GM12892 (cell line): ENCODE data around the gene SCT.
A peak's percentile ranks its signal among the peaks of the same experiment; 100 is the strongest.
"Not testable (repeated sequence)": the region's sequence is repeated elsewhere in the genome, so short reads cannot be mapped to it uniquely, and the experiment has no call there.

Source experiments
- DNase-seq: peaks from one replicate; pipeline ENCODE4 v3.0.0; 2011; ENCODE audit not compliant: insufficient read length
- FAIRE-seq: peaks from 2 replicates; lab custom pipeline; 2011; peaks lifted over from hg19 to GRCh38; lab: Jason Lieb, UNC
- POLR2A ChIP-seq: IDR thresholded peaks from 2 replicates; pipeline ENCODE4 v1.6.1; 2011; ENCODE audit warnings: low read depth, low read length, control low read depth
- POLR2AphosphoS5 ChIP-seq: IDR thresholded peaks from 2 replicates; pipeline ENCODE4 v1.6.1; 2011; ENCODE audit warnings: low read depth, low read length, control low read depth
- TAF1 ChIP-seq: IDR thresholded peaks from 2 replicates; pipeline ENCODE4 v1.6.1; 2011; ENCODE audit warnings: low read depth, mild to moderate bottlenecking, control low read depth, low read length, borderline replicate concordance

Gene SCT

DNA sequence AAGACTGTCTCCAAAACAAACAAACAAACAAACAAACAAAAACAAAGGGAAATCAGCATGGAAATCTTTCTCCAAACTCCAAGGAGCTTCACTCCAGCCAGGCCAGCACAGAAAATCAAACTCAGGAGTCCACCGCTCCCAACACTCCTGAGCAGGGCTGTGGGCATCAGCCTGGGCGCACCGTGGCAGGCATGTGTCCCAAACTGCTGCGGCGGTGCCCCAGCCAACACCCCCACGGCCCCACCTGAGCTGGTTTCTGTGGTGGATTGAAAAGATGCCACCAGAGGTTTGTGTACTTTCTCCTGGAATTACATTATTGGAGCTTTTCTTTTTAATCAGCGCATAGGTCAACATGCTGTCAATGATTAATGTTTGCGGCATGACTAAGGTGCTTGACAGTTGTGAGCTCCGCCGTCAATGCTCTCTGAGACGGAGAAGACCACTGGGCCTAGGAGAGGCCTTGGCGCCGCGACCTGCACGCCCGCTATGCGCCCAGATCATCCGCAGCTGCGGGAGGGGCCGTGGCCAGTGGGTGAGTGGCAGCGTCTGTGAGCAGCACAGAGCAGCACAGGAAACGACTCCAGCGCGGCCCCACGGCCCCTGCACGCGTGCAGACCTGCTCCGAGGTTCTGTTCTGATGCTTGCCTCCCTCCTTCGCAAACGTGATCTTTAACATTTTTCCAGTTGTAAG, 28.2 kb upstream of the SCT start:
- FAIRE-seq, result no peak
- TF ChIP-seq TAF1 (no peak), POLR2AphosphoS5 (no peak), POLR2A (no peak)
- DNase-seq, result no peak

DNA sequence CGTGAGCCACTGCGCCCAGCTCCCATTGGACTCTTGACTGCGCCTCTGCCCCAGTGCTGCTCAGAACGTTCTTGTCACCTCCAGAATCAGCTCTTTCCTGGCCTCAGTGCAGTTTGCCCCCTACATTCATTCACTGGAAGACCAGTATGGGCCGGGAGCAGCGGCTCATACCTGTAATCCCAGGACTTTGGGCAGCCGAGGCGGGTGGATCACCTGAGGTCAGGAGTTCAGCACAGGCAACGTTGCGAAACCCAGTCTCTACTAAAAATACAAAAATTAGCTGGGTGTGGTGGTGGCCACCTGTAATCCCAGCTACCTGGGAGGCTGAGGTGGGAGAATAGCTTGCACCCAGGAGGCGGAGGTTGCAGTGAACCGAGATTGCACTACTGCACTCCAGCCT, 27.5 kb upstream of the SCT start:
- not testable (repeated sequence) for FAIRE-seq, DNase-seq

DNA sequence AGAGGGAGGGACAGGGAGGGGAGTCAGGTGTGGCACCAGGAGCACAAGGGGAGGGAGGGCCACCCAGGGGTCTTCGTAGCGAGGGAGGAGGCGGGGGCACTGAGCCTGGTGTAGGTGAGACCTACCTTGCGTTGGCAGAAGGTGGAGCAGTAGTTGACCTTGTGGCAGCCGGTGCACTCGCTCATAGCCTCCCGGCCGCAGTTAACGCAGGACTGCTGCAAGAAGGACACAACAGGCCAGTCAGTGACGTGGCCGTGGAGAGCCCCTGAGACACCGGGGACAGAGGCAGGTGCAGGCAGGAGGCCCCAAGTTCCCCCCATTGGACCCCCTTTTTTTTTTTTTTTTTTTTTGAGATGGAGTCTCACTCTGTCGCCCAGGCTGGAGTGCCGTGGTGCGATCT, 26.9 kb upstream of the SCT start:
- no peak for FAIRE-seq
- no peak for DNase-seq
- TF ChIP-seq TAF1 (no peak), POLR2A (no peak), POLR2AphosphoS5 (no peak)

DNA sequence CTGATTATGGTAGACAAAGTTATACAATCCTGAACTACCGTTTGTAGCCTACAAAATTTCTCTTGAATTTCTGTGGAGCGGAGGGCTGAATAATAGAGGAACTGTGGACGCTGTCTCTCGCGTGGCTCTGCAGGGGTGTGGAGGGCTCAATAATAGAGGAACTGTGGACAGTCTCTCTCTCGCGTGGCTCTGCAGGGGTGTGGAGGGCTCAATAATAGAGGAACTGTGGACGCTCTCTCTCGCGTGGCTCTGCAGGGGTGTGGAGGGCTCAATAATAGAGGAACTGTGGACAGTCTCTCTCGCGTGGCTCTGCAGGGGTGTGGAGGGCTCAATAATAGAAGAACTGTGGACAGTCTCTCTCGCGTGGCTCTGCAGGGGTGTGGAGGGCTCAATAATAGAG, 26.2 kb upstream of the SCT start:
- FAIRE-seq, DNase-seq: not testable (repeated sequence)

DNA sequence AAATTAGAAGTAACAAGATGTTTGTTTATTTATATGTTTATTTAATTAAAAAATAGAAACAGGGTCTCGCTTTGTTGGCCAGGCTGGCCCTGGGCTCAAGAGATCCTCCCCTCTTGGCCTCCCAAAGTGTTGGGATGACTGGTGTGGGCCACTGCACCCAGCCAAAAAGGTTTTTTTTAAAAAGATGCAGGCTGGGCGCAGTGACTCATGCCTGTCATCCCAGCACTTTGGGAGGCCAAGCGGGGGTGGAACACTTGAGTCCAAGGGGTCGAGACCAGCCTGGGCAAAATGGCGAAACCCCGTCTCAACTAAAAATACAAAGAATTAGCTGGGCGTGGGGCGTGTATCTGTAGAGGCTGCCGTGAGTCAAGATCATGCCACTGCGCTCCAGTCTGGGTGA, 23.5 kb upstream of the SCT start:
- TF ChIP-seq TAF1 (no peak), POLR2AphosphoS5 (no peak), POLR2A (no peak)
- DNase-seq (no peak), FAIRE-seq (no peak)

DNA sequence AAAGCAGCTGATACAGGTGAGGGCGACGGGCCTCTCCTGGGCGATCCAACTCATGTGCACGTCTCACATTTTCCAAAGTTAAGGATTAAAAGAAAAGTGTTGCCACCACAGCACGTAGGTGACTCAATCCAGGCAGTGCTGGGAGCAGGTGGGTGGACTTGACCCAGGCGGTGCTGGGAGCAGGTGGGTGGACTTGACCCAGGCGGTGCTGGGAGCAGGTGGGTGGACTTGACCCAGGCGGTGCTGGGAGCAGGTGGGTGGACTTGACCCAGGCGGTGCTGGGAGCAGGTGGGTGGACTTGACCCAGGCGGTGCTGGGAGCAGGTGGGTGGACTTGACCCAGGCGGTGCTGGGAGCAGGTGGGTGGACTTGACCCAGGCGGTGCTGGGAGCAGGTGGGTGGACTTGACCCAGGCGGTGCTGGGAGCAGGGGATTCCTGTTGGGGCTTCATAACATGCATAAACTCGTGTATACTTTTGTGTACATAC, 20.7 kb upstream of the SCT start:
- not testable (repeated sequence) for DNase-seq, FAIRE-seq

DNA sequence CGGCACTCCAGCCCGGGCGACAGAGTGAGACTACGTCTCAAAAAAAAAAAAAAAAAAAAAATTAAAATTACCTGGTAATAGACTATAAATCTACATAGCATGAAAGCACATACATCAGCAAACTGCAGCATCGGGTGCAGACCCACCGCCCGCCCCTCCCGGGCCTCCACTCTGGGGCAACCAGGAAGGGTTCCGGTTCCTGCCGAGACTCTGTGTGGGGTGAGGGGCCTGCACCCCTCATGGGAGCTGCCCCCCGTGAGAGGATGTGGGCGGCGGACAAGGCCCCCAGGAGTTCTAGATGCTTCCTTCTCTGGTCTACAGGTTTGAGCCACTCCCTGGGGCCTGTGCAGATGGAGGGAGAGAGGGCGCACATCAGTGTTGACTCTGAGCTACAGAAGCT, 19.2 kb upstream of the SCT start:
- FAIRE-seq, result no peak
- no peak for DNase-seq
- TF ChIP-seq POLR2AphosphoS5 (no peak), POLR2A (no peak), TAF1 (no peak)

DNA sequence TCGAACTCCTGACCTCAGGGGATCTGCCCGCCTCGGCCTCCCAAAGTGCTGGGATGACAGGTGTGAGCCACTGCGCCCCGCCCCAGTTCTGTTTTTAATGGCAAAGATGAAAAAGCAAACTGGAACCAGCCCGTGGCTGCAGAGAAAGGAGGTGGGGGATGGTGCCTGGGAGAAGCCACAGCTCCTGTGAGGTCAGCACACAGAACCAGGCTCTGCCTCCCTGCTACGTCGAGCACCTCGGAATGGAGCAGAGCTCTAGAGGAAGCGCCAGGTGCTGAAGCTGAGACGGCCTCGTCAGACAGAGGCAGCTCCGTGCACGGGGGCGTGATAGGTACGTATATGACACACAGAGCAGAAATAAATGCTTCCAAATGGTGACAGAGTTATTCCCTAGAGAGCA, 18.6 kb upstream of the SCT start:
- FAIRE-seq (peak; percentile 33), DNase-seq (no peak)
- TF ChIP-seq POLR2A (no peak), TAF1 (no peak), POLR2AphosphoS5 (no peak)

DNA sequence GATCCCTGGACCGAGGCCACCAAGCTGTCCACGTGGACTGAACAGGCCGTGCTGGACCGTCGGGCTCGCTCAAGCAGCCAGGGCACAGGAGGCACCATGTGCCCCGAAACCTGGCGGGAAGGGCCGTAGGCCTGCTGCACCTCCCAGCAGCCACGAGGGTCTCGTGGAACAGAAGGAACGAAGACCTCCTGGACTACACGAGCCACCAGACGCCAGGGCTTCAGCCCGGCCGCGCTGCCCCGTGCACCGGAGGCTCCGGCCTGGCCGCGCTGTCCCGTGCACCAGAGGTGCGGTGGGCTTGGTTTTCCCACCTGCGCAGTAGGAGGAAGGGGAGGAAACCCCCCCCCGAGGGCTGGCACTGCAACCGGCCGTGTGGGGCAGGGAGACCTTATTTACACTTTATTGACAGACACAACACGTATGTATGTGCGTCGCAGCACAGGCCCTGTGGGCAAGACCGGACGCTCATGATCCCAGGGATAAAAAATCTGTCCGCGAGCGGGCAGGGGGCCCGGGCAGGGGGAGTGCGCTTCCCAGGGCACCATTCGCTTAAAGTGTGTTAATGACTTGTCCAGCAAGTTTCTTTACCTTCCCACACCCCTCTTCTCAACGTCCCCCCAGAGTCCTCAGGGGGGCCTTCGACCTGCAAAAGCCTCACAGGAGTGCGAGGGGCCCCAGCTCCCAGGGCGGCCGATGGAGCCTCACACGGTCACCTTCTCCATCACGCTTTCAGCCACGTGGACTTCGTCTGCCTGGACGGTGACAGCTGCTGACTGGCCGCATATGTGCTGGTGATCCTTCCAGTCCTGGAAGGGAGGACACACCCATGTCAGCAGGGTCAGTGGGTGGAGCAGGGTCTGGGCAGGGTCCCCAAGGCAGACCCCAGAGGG, 17.1 kb upstream of the SCT start:
- FAIRE-seq, result no peak
- DNase-seq, result no peak
- no peak for TF ChIP-seq TAF1
- no peak for TF ChIP-seq POLR2A
- no peak for TF ChIP-seq POLR2AphosphoS5

DNA sequence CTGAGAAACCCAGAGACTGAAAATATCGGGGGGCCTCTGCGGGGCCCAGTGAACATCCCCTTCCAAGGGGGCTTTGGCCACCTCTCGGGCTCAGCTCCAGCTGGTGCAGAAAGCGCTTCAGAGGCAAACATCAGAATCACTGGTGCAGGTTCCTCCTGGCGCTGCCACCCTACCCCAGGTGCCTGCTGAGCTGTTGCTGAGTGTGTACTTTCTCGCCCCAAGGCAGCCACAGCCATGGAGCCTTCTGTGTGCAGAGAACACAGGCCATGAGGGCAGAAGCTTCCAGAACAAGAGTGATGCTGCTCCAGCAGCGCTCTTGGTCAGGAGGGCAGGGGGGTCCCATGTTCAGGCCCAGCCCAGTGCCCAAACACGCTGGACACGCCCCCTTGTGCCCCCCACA, 16.4 kb upstream of the SCT start:
- TF ChIP-seq POLR2AphosphoS5 (no peak), TAF1 (no peak), POLR2A (no peak)
- DNase-seq (no peak), FAIRE-seq (no peak)

DNA sequence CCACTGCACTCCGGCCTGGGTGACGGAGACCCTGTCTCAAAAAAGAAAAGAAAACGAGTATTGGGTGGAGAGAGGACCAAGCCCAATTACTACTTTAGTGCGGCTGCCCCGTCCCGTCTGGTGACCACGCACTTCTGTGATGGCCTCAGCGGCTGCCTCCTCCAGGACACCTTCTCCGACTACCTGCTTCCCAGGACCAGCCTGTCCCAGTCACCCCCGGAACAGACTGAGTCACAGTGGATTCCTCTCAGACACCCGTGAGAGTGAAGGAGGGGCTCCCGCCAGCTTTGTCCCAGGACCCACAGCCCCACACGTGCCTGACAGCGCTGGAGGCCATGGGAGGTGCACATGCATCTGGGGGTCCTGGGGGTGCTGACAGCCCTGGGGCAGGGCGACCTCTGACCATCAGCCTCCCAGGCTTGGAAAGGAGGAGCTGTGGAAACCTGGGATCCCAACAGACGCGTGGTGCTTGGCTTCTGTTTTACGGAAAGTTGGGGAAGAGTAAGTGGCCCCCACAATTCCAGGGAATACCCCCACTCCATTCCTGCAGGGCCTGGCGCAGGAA, 14.9 kb upstream of the SCT start:
- TF ChIP-seq POLR2A (no peak), TAF1 (no peak), POLR2AphosphoS5 (no peak)
- no peak for DNase-seq
- no peak for FAIRE-seq

DNA sequence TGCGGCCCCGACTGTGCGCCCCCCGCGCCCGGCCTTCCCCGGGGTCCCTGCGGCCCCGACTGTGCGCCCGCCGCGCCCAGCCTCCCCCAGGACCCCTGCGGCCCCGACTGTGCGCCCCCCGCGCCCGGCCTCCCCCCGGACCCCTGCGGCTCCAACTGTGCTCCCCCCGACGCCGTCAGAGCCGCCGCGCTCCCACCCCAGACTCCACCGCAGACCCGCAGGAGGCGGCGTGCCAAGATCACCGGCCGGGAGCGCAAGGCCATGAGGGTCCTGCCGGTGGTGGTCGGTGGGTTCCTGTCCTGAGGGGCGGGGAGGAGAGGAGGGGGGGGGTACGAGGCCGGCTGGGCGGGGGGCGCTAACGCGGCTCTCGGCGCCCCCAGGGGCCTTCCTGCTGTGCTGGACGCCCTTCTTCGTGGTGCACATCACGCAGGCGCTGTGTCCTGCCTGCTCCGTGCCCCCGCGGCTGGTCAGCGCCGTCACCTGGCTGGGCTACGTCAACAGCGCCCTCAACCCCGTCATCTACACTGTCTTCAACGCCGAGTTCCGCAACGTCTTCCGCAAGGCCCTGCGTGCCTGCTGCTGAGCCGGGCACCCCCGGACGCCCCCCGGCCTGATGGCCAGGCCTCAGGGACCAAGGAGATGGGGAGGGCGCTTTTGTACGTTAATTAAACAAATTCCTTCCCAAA, 13.2 kb upstream of the SCT start:
- DNase-seq, result no peak
- no peak for TF ChIP-seq POLR2A
- FAIRE-seq, result no peak
